GM12892 (cell line): ENCODE results near the gene RPS29.

Experiments used
- POLR2A ChIP-seq: IDR thresholded peaks from 2 replicates; pipeline ENCODE4 v1.6.1; 2011; ENCODE audit warnings: low read depth, low read length, control low read depth
- POLR2AphosphoS5 ChIP-seq: IDR thresholded peaks from 2 replicates; pipeline ENCODE4 v1.6.1; 2011; ENCODE audit warnings: low read depth, low read length, control low read depth

DNA sequence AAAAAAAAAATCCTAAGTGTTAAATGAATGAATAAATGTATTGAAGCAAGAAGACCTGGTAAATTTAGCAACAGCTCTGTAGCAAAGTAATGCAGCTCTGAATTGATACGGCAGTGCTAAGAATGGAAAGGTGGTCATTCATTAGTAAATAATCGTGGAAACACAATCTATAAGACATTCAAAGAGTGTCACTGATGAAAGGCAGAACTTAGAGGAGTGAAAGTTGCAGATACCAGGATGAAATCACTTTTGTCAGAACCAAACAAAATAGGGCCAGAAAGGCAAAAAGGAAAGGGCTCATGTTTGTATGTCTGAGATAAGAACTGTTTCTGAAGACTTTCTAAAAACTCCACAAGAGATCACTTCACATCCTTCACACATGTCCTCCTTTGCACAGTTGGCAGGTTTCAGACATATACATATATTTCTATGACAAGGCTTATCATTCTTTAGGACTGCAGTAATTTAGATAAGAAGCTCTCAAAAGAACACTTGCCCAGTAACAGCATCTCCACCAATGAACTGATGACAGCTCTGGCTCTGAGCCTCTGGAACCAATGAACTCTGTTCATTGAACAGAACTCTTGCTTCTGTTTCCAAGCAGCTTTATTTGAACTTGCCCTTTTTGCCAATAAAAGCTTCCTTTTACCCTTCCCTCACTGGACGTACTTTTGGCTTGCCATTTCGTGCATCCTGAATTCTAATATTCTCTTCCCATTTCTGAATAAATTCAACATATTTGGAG is 8.3 kb upstream of the RPS29 start:
- TF ChIP-seq POLR2AphosphoS5 (no peak), POLR2A (no peak)
